ENCODE measurements around the gene PLXNA4.

The PLXNA4 gene

GRCh38 chr7:132100483-132100882, 475.8 kb downstream of the PLXNA4 start (continued):
- TF ChIP-seq, protein P1, sequence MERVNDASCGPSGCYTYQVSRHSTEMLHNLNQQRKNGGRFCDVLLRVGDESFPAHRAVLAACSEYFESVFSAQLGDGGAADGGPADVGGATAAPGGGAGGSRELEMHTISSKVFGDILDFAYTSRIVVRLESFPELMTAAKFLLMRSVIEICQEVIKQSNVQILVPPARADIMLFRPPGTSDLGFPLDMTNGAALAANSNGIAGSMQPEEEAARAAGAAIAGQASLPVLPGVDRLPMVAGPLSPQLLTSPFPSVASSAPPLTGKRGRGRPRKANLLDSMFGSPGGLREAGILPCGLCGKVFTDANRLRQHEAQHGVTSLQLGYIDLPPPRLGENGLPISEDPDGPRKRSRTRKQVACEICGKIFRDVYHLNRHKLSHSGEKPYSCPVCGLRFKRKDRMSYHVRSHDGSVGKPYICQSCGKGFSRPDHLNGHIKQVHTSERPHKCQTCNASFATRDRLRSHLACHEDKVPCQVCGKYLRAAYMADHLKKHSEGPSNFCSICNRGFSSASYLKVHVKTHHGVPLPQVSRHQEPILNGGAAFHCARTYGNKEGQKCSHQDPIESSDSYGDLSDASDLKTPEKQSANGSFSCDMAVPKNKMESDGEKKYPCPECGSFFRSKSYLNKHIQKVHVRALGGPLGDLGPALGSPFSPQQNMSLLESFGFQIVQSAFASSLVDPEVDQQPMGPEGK (tag by site-specific recombination; IDR thresholded peaks at IDR 0.05), result no peak
- TF ChIP-seq, protein P2, sequence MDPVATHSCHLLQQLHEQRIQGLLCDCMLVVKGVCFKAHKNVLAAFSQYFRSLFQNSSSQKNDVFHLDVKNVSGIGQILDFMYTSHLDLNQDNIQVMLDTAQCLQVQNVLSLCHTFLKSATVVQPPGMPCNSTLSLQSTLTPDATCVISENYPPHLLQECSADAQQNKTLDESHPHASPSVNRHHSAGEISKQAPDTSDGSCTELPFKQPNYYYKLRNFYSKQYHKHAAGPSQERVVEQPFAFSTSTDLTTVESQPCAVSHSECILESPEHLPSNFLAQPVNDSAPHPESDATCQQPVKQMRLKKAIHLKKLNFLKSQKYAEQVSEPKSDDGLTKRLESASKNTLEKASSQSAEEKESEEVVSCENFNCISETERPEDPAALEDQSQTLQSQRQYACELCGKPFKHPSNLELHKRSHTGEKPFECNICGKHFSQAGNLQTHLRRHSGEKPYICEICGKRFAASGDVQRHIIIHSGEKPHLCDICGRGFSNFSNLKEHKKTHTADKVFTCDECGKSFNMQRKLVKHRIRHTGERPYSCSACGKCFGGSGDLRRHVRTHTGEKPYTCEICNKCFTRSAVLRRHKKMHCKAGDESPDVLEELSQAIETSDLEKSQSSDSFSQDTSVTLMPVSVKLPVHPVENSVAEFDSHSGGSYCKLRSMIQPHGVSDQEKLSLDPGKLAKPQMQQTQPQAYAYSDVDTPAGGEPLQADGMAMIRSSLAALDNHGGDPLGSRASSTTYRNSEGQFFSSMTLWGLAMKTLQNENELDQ (tag by site-specific recombination; IDR thresholded peaks at IDR 0.05; ENCODE audit: low read depth), result no peak
- TF ChIP-seq ZNF426 (tag by site-specific recombination; IDR thresholded peaks at IDR 0.05), result no peak
- TF ChIP-seq, protein P3, sequence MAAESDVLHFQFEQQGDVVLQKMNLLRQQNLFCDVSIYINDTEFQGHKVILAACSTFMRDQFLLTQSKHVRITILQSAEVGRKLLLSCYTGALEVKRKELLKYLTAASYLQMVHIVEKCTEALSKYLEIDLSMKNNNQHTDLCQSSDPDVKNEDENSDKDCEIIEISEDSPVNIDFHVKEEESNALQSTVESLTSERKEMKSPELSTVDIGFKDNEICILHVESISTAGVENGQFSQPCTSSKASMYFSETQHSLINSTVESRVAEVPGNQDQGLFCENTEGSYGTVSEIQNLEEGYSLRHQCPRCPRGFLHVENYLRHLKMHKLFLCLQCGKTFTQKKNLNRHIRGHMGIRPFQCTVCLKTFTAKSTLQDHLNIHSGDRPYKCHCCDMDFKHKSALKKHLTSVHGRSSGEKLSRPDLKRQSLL (tag by site-specific recombination; IDR thresholded peaks at IDR 0.05), result no peak
- TF ChIP-seq ZNF391 (tag by site-specific recombination; IDR thresholded peaks at IDR 0.05; ENCODE audit: borderline replicate concordance, low read depth), result no peak
- no peak for TF ChIP-seq ZNF48 (tag by site-specific recombination; IDR thresholded peaks at IDR 0.05)

DNA sequence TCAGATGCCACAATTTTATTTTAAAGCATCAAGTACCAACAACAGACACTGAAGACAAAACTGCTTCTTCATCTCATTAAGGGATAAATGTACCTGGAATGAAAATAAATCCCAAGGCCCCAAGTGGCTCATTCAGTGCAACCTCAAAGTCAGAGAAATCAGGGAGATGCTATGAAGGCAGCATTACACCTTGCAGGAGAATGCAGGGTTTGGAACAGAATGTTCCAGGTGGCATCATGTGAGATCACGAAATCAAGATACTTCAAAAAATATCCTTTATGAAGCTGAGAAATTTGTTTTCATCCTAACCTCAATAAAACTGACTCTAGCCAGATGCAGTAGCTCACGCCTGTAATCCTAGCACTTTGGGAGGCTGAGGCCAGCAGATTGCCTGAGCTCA, 477.1 kb downstream of the PLXNA4 start:
- H3K4me3 ChIP-seq (ENCODE audit: low read depth, low read length), result no peak overlapping the region
- no peaks in the 10 kb centered on the region for H3K9me3 ChIP-seq (ENCODE audit: control insufficient read depth, insufficient read depth, low read depth, low read length)
- TF ChIP-seq ZNF510 (tag by site-specific recombination; IDR thresholded peaks at IDR 0.05; ENCODE audit: insufficient replicate concordance) (no peak), ZNF404 (tag by site-specific recombination; IDR thresholded peaks at IDR 0.05) (no peak), ZBTB8A (tag by site-specific recombination; IDR thresholded peaks at IDR 0.05) (no peak), ZNF121 (tag by site-specific recombination; IDR thresholded peaks at IDR 0.05) (no peak), GLI2 (tag by site-specific recombination; IDR thresholded peaks at IDR 0.05; ENCODE audit: borderline replicate concordance, low read depth) (no peak), ZNF530 (tag by site-specific recombination; IDR thresholded peaks at IDR 0.05; ENCODE audit: low read depth) (no peak), ZNF18 (tag by site-specific recombination; IDR thresholded peaks at IDR 0.05) (no peak), IKZF3 (tag by site-specific recombination; IDR thresholded peaks at IDR 0.05) (no peak), ZNF623 (tag by site-specific recombination; IDR thresholded peaks at IDR 0.05) (no peak), ZNF585B (tag by site-specific recombination; IDR thresholded peaks at IDR 0.05) (no peak)
- TF ChIP-seq, protein P4, sequence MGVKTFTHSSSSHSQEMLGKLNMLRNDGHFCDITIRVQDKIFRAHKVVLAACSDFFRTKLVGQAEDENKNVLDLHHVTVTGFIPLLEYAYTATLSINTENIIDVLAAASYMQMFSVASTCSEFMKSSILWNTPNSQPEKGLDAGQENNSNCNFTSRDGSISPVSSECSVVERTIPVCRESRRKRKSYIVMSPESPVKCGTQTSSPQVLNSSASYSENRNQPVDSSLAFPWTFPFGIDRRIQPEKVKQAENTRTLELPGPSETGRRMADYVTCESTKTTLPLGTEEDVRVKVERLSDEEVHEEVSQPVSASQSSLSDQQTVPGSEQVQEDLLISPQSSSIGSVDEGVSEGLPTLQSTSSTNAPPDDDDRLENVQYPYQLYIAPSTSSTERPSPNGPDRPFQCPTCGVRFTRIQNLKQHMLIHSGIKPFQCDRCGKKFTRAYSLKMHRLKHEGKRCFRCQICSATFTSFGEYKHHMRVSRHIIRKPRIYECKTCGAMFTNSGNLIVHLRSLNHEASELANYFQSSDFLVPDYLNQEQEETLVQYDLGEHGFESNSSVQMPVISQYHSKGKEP (tag by site-specific recombination; IDR thresholded peaks at IDR 0.05), result no peak
- TF ChIP-seq, protein P5, sequence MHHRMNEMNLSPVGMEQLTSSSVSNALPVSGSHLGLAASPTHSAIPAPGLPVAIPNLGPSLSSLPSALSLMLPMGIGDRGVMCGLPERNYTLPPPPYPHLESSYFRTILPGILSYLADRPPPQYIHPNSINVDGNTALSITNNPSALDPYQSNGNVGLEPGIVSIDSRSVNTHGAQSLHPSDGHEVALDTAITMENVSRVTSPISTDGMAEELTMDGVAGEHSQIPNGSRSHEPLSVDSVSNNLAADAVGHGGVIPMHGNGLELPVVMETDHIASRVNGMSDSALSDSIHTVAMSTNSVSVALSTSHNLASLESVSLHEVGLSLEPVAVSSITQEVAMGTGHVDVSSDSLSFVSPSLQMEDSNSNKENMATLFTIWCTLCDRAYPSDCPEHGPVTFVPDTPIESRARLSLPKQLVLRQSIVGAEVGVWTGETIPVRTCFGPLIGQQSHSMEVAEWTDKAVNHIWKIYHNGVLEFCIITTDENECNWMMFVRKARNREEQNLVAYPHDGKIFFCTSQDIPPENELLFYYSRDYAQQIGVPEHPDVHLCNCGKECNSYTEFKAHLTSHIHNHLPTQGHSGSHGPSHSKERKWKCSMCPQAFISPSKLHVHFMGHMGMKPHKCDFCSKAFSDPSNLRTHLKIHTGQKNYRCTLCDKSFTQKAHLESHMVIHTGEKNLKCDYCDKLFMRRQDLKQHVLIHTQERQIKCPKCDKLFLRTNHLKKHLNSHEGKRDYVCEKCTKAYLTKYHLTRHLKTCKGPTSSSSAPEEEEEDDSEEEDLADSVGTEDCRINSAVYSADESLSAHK (tag by site-specific recombination; IDR thresholded peaks at IDR 0.05), result no peak
- TF ChIP-seq, protein P6, sequence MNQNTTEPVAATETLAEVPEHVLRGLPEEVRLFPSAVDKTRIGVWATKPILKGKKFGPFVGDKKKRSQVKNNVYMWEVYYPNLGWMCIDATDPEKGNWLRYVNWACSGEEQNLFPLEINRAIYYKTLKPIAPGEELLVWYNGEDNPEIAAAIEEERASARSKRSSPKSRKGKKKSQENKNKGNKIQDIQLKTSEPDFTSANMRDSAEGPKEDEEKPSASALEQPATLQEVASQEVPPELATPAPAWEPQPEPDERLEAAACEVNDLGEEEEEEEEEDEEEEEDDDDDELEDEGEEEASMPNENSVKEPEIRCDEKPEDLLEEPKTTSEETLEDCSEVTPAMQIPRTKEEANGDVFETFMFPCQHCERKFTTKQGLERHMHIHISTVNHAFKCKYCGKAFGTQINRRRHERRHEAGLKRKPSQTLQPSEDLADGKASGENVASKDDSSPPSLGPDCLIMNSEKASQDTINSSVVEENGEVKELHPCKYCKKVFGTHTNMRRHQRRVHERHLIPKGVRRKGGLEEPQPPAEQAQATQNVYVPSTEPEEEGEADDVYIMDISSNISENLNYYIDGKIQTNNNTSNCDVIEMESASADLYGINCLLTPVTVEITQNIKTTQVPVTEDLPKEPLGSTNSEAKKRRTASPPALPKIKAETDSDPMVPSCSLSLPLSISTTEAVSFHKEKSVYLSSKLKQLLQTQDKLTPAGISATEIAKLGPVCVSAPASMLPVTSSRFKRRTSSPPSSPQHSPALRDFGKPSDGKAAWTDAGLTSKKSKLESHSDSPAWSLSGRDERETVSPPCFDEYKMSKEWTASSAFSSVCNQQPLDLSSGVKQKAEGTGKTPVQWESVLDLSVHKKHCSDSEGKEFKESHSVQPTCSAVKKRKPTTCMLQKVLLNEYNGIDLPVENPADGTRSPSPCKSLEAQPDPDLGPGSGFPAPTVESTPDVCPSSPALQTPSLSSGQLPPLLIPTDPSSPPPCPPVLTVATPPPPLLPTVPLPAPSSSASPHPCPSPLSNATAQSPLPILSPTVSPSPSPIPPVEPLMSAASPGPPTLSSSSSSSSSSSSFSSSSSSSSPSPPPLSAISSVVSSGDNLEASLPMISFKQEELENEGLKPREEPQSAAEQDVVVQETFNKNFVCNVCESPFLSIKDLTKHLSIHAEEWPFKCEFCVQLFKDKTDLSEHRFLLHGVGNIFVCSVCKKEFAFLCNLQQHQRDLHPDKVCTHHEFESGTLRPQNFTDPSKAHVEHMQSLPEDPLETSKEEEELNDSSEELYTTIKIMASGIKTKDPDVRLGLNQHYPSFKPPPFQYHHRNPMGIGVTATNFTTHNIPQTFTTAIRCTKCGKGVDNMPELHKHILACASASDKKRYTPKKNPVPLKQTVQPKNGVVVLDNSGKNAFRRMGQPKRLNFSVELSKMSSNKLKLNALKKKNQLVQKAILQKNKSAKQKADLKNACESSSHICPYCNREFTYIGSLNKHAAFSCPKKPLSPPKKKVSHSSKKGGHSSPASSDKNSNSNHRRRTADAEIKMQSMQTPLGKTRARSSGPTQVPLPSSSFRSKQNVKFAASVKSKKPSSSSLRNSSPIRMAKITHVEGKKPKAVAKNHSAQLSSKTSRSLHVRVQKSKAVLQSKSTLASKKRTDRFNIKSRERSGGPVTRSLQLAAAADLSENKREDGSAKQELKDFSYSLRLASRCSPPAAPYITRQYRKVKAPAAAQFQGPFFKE (tag by site-specific recombination; IDR thresholded peaks at IDR 0.05; ENCODE audit: borderline replicate concordance), result no peak
- H3K27ac ChIP-seq (ENCODE audit: extremely low read depth, low read depth, low read length), result no peak overlapping the region
- no peaks in the 10 kb centered on the region for H3K4me1 ChIP-seq (ENCODE audit: control insufficient read depth, insufficient read depth, low read length)
- ChIA-PET POLR2A (no interaction called here), CTCF (interaction anchor here (1.0 kb wide), 1 partner anchor 241 kb away, joined by 3 read pairs; no protein-coding TSS in a partner anchor)
- H3K36me3 ChIP-seq (ENCODE audit: control insufficient read depth in 2 of 2, insufficient read depth in 1 of 2, low read length in 2 of 2), result no peaks in the 10 kb centered on the region

All from HEK293 (cell line).